H1 (cell line): ENCODE measurements around the gene CHD5. TPM values are rescaled to one million over a fixed set of nuclear protein-coding genes. Genes with fewer than 3 reads are reported as not detected.

Experiments used
- GABPA ChIP-seq: IDR thresholded peaks from 2 replicates; pipeline ENCODE4 v1.6.1; 2011; ENCODE audit warnings: mild to moderate bottlenecking, low read length, moderate library complexity, borderline replicate concordance; ENCODE audit not compliant: insufficient read depth
- KDM1A ChIP-seq: fragments of 200-600, 300-600 bp; sonication (generic); IDR thresholded peaks from 2 replicates; pipeline ENCODE4 v1.7.1; 2016; ENCODE audit warnings: mild to moderate bottlenecking, low read length, borderline replicate concordance
- YY1 ChIP-seq: IDR thresholded peaks from 2 replicates; pipeline ENCODE4 v1.6.1; 2011; ENCODE audit warnings: low read depth, mild to moderate bottlenecking, low read length
- polyA plus RNA-seq, 7 experiments: library from polyadenylated mRNA; depleted of rRNA in 3 of 7; stranded (reverse) in 5 of 7; unstranded in 2 of 7; fragments of >200 nt in 5 of 7; fragments of 200-250 nt in 2 of 7; gene quantifications; 1 replicate in 5 of 7; 2 replicates in 1 of 7; 4 replicates in 1 of 7; pipeline versions ENCODE4 v1.2.1 to v1.2.3, GENCODE V29; 2011 to 2013; ENCODE audit warnings: missing spikeins in 2 of 7, mixed read lengths in 2 of 7
- total RNA-seq: library from RNA; stranded (reverse); fragmentation: NEBNext Ultra II Directional; extraction: Animal tissue kit (Norgen Biotek cat#: 25700); gene quantifications from 2 replicates; pipeline ENCODE4 v1.2.1, GENCODE V29; 2021
- TF ChIP-seq, protein P1 (sequence below): fragments of 300-600 bp; sonication (generic); IDR thresholded peaks from 2 replicates; pipeline ENCODE4 v1.7.1; 2012; ENCODE audit warnings: low read length, moderate library complexity, mild to moderate bottlenecking, inconsistent platforms; ENCODE audit not compliant: insufficient replicate concordance
- TF ChIP-seq, protein P2 (sequence below): IDR thresholded peaks from 2 replicates; pipeline ENCODE4 v1.6.1; 2012; ENCODE audit warnings: inconsistent platforms

Gene CHD5
- total and polyA plus RNA-seq, 2 of the 8 experiments (the other 6 are each of a cell fraction or from before 2014, with no cell fraction given), result 0.42 to 1.8 TPM

DNA sequence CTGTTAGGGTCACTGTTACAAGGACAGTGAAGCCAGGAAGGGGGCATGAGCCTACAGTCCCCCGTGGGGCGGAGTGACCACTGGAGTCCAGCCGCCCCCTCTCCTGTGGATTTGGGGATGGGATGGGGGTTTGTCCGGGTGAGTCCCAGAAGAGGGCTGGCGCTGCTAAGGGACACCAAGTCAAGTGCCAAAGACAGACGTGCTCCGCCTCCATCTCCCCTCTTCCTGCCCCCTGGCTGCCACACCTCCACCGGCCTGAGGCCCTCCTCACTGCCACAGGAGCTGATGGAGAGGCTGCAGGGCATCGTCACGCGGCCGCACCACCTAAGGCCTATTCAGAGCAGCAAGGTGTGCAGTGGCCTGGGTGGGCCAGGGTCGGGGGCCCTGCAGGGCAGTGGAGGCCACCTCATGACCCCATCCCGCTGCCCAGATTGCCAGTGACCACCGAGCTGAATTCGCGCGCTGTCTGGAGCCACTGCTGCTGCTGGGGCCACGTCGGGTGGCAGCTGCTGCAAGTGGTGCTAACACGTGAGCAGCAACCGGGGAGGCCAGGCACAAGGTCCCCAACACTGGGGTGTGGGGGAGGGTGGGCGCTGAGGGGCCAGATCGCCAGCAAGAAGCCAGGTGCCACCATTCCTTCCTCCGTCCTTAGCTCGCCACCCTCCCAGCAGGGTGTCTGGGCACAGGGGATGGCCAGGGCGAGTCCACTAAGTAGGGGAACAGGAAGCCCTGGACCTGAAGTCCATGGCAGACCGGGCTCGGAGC, 30.7 kb upstream of the CHD5 start (continued):
- TF ChIP-seq GABPA, result no peak
- TF ChIP-seq YY1, result no peak
- no peak for TF ChIP-seq KDM1A
- TF ChIP-seq, protein P1, sequence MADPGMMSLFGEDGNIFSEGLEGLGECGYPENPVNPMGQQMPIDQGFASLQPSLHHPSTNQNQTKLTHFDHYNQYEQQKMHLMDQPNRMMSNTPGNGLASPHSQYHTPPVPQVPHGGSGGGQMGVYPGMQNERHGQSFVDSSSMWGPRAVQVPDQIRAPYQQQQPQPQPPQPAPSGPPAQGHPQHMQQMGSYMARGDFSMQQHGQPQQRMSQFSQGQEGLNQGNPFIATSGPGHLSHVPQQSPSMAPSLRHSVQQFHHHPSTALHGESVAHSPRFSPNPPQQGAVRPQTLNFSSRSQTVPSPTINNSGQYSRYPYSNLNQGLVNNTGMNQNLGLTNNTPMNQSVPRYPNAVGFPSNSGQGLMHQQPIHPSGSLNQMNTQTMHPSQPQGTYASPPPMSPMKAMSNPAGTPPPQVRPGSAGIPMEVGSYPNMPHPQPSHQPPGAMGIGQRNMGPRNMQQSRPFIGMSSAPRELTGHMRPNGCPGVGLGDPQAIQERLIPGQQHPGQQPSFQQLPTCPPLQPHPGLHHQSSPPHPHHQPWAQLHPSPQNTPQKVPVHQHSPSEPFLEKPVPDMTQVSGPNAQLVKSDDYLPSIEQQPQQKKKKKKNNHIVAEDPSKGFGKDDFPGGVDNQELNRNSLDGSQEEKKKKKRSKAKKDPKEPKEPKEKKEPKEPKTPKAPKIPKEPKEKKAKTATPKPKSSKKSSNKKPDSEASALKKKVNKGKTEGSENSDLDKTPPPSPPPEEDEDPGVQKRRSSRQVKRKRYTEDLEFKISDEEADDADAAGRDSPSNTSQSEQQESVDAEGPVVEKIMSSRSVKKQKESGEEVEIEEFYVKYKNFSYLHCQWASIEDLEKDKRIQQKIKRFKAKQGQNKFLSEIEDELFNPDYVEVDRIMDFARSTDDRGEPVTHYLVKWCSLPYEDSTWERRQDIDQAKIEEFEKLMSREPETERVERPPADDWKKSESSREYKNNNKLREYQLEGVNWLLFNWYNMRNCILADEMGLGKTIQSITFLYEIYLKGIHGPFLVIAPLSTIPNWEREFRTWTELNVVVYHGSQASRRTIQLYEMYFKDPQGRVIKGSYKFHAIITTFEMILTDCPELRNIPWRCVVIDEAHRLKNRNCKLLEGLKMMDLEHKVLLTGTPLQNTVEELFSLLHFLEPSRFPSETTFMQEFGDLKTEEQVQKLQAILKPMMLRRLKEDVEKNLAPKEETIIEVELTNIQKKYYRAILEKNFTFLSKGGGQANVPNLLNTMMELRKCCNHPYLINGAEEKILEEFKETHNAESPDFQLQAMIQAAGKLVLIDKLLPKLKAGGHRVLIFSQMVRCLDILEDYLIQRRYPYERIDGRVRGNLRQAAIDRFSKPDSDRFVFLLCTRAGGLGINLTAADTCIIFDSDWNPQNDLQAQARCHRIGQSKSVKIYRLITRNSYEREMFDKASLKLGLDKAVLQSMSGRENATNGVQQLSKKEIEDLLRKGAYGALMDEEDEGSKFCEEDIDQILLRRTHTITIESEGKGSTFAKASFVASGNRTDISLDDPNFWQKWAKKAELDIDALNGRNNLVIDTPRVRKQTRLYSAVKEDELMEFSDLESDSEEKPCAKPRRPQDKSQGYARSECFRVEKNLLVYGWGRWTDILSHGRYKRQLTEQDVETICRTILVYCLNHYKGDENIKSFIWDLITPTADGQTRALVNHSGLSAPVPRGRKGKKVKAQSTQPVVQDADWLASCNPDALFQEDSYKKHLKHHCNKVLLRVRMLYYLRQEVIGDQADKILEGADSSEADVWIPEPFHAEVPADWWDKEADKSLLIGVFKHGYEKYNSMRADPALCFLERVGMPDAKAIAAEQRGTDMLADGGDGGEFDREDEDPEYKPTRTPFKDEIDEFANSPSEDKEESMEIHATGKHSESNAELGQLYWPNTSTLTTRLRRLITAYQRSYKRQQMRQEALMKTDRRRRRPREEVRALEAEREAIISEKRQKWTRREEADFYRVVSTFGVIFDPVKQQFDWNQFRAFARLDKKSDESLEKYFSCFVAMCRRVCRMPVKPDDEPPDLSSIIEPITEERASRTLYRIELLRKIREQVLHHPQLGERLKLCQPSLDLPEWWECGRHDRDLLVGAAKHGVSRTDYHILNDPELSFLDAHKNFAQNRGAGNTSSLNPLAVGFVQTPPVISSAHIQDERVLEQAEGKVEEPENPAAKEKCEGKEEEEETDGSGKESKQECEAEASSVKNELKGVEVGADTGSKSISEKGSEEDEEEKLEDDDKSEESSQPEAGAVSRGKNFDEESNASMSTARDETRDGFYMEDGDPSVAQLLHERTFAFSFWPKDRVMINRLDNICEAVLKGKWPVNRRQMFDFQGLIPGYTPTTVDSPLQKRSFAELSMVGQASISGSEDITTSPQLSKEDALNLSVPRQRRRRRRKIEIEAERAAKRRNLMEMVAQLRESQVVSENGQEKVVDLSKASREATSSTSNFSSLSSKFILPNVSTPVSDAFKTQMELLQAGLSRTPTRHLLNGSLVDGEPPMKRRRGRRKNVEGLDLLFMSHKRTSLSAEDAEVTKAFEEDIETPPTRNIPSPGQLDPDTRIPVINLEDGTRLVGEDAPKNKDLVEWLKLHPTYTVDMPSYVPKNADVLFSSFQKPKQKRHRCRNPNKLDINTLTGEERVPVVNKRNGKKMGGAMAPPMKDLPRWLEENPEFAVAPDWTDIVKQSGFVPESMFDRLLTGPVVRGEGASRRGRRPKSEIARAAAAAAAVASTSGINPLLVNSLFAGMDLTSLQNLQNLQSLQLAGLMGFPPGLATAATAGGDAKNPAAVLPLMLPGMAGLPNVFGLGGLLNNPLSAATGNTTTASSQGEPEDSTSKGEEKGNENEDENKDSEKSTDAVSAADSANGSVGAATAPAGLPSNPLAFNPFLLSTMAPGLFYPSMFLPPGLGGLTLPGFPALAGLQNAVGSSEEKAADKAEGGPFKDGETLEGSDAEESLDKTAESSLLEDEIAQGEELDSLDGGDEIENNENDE, result no peak
- TF ChIP-seq, protein P2, sequence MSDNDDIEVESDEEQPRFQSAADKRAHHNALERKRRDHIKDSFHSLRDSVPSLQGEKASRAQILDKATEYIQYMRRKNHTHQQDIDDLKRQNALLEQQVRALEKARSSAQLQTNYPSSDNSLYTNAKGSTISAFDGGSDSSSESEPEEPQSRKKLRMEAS, result no peak
